WERI-Rb-1 (cell line): ENCODE results near the gene CHST13.
A peak's percentile ranks its signal among the peaks of the same experiment; 100 is the strongest.

ENCODE experiments used
- DNase-seq: peaks from one replicate; pipeline ENCODE4 v3.0.0-alpha.2; 2020
- H3K27ac ChIP-seq: fragments of 250-450 bp; sonication (Bioruptor Pico); 2 replicates; pipeline ENCODE4 v1.5.1; 2020; ENCODE audit warnings: mild to moderate bottlenecking, moderate library complexity
- H3K27me3 ChIP-seq: fragments of 250-450 bp; sonication (Bioruptor Pico); 2 replicates; pipeline ENCODE4 v1.5.1; 2021; ENCODE audit warnings: mild to moderate bottlenecking, low read depth, moderate library complexity; ENCODE audit not compliant: insufficient read depth, severe bottlenecking
- H3K36me3 ChIP-seq: fragments of 250-450 bp; sonication (Bioruptor Pico); 2 replicates; pipeline ENCODE4 v1.5.1; 2020; ENCODE audit warnings: mild to moderate bottlenecking, moderate library complexity
- H3K4me3 ChIP-seq: 2 replicates; pipeline ENCODE4 v1.5.1; 2011; ENCODE audit warnings: low read depth, mild to moderate bottlenecking, control low read depth, low read length
- H3K9me3 ChIP-seq: fragments of 250-450 bp; sonication (Bioruptor Pico); 2 replicates; pipeline ENCODE4 v1.5.1; 2021; ENCODE audit warnings: mild to moderate bottlenecking, moderate library complexity; ENCODE audit not compliant: severe bottlenecking
- CTCF ChIP-seq: IDR thresholded peaks from 2 replicates; pipeline ENCODE4 v1.5.1; 2011; ENCODE audit warnings: low read depth, mild to moderate bottlenecking, control low read depth, inconsistent platforms, low read length

CHST13 gene

GRCh38 chr3:126494204-126494969, 29.6 kb upstream of the CHST13 start:
- no peak for DNase-seq
- no peak overlapping the region for H3K4me3 ChIP-seq
- H3K27me3 ChIP-seq = no peaks in the 10 kb centered on the region
- no peaks in the 10 kb centered on the region for H3K9me3 ChIP-seq
- H3K27ac ChIP-seq = peak overlapping the region; percentile 90
- no peak for TF ChIP-seq CTCF
- no peaks in the 10 kb centered on the region for H3K36me3 ChIP-seq

DNA sequence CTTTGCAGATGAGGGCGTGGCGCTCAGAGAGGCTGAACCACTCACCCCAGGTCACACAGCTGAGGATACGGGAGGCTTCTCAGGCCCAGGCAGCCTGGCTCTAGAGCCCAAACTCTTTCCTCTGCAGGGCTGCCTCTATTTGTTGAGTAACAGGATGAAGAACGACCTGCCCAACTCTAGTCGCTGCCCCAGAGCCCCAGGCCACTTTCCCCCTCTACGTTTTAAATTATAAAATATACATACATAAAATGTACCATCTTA, 29.1 kb upstream of the CHST13 start:
- no peaks in the 10 kb centered on the region for H3K27me3 ChIP-seq
- H3K27ac ChIP-seq = no peak overlapping the region
- TF ChIP-seq CTCF = no peak
- DNase-seq = no peak
- no peaks in the 10 kb centered on the region for H3K9me3 ChIP-seq
- H3K4me3 ChIP-seq = no peak overlapping the region
- H3K36me3 ChIP-seq = no peaks in the 10 kb centered on the region

- DNase-seq = no peak
- Histone ChIP-seq H3K4me3 (no peak overlapping the region), H3K27me3 (no peaks in the 10 kb centered on the region), H3K36me3 (no peaks in the 10 kb centered on the region), H3K9me3 (no peaks in the 10 kb centered on the region), H3K27ac (no peak overlapping the region)
- TF ChIP-seq CTCF = no peak
Observed at GRCh38 chr3:126495786-126496185, 28.2 kb upstream of the CHST13 start.

- no peaks in the 10 kb centered on the region for H3K9me3 ChIP-seq
- H3K4me3 ChIP-seq = no peak overlapping the region
- TF ChIP-seq CTCF = no peak
Observed at GRCh38 chr3:126496894-126497850, 26.8 kb upstream of the CHST13 start.

DNA sequence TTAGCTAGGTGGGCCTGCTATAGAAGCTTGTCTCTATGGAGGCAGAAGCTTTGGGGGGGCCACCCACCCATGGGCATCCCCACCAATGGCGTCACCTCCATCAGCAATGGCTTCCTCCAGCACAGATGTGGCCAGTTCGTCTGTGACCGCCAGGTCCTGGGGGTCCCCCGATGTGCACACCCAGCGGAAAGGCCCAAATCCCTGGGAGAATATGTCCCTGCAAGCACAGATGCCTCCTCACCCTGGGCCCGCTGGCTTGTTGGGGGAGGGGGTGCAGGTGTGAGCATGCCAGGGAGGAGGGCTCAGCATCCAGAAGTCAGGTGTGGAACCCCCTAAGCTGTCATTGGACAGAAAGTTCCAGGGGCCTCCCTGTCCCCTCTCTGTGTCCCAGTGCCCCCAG, 26.0 kb upstream of the CHST13 start:
- Histone ChIP-seq H3K4me3 (no peak overlapping the region), H3K27me3 (no peaks in the 10 kb centered on the region), H3K36me3 (no peaks in the 10 kb centered on the region), H3K27ac (no peak overlapping the region), H3K9me3 (no peaks in the 10 kb centered on the region)
- TF ChIP-seq CTCF = no peak
- no peak for DNase-seq

More at GRCh38 chr3:126496894-126497850, 26.8 kb upstream of the CHST13 start:
- DNase-seq = no peak
- H3K27ac ChIP-seq = no peak overlapping the region
- H3K27me3 ChIP-seq = no peaks in the 10 kb centered on the region
- no peaks in the 10 kb centered on the region for H3K36me3 ChIP-seq
